ENCODE measurements around the gene ST7. TPM values are rescaled to one million over a fixed set of nuclear protein-coding genes. Genes with fewer than 3 reads are reported as not detected.

ST7 gene
- total and polyA plus RNA-seq, 2 of the 8 experiments (the other 6 are each of a cell fraction or from before 2014, with no cell fraction given) = 16.3 to 18.0 TPM

GRCh38 chr7:117047496-117047895 is 94.2 kb downstream of the ST7 start:
- Histone ChIP-seq H2AK5ac (ENCODE audit: low read depth, low read length) (no peak overlapping the region), H3K23ac (ENCODE audit: insufficient read length) (no peak overlapping the region), H2BK120ac (replicated peaks; ENCODE audit: low read depth, low read length) (no peak overlapping the region), H4K5ac (ENCODE audit: insufficient read length, low read depth, low read length) (no peak overlapping the region), H3K4me2 (ENCODE audit: insufficient read depth in 1 of 2, low read depth in 2 of 2, low read length in 2 of 2) (no peak overlapping the region), H4K20me1 (replicated peaks in 1 of 2; ENCODE audit: control insufficient read depth in 1 of 2, insufficient read depth in 2 of 2, low read length in 2 of 2) (no peaks in the 10 kb centered on the region), H3K9me3 (ENCODE audit: insufficient read depth in 2 of 2, low read depth in 1 of 2, low read length in 1 of 2) (no peaks in the 10 kb centered on the region), H3K79me2 (ENCODE audit: control insufficient read depth in 1 of 2, insufficient read depth in 2 of 2, low read length in 2 of 2) (no peaks in the 10 kb centered on the region), H3K36me3 (ENCODE audit: control insufficient read depth in 2 of 4, insufficient read depth in 4 of 4, low read length in 3 of 4) (no peaks in the 10 kb centered on the region), H3K4me3 (ENCODE audit: extremely low read depth in 1 of 4, insufficient read depth in 2 of 4, low read depth in 3 of 4, low read length in 4 of 4) (no peak overlapping the region), H3K18ac (ENCODE audit: extremely low read depth, low read length) (no peak overlapping the region), H3K27me3 (replicated peaks in 1 of 4; ENCODE audit: control insufficient read depth in 3 of 4, extremely low read depth in 1 of 4, insufficient read depth in 3 of 4, low read length in 3 of 4) (no peaks in the 10 kb centered on the region), H3K9ac (replicated peaks in 1 of 4; ENCODE audit: extremely low read depth in 1 of 4, low read depth in 3 of 4, low read length in 3 of 4) (no peak overlapping the region), H2AFZ (ENCODE audit: low read length) (no peak overlapping the region), H4K8ac (ENCODE audit: extremely low read depth, insufficient read depth, low read length) (no peak overlapping the region), H2BK12ac (ENCODE audit: low read depth, low read length) (no peak overlapping the region), H2BK20ac (ENCODE audit: low read length) (no peak overlapping the region), H3K14ac (ENCODE audit: insufficient read length) (no peak overlapping the region), H3K27ac (ENCODE audit: low read depth, low read length) (no peak overlapping the region), H3K56ac (replicated peaks; ENCODE audit: insufficient read length, low read depth, low read length) (no peak overlapping the region), H3K4me1 (replicated peaks in 1 of 4; ENCODE audit: control insufficient read depth in 3 of 4, insufficient read depth in 4 of 4, low read length in 3 of 4) (no peaks in the 10 kb centered on the region), H2BK5ac (ENCODE audit: low read depth, low read length) (no peak overlapping the region), H3K4ac (replicated peaks; ENCODE audit: insufficient read length, low read depth, low read length) (no peak overlapping the region), H3K79me1 (ENCODE audit: low read depth, low read length) (no peaks in the 10 kb centered on the region; the same call in 1 of the 2 replicates), H4K91ac (replicated peaks; ENCODE audit: insufficient read length, low read length) (no peak overlapping the region), H2BK15ac (ENCODE audit: low read length) (no peak overlapping the region), H3K23me2 (ENCODE audit: low read depth, low read length) (no peaks in the 10 kb centered on the region)
- POLR2A ChIA-PET (ENCODE audit: partially characterized antibody) = no interaction called here
- DNase-seq (ENCODE audit: low read depth in 1 of 2, low spot score in 2 of 2) (no peak), FAIRE-seq (no peak)
- CTCF ChIA-PET (ENCODE audit: partially characterized antibody) = interaction anchor here (1.0 kb wide), 1 partner anchor 63 kb away, joined by 3 read pairs; no protein-coding TSS in a partner anchor
- WGBS, 2 experiments (ENCODE audit: extremely low coverage in 1 of 2, insufficient coverage in 1 of 2, insufficient read length in 1 of 2, insufficient replicate concordance in 2 of 2, low coverage in 1 of 2, low lambda C conversion rate in 2 of 2, missing lambda C conversion rate in 1 of 2) = 87% methylated on average over 3 of the region's 3 CpGs; no CpG with 5 or more reads in 1 of the 2 experiments
- no peak for TF ChIP-seq SUZ12 (IDR thresholded peaks at IDR 0.05; ENCODE audit: low read length)
- TF ChIP-seq KDM5A (IDR thresholded peaks at IDR 0.05; ENCODE audit: low read length) = no peak
- no peak for TF ChIP-seq GABPA (IDR thresholded peaks at IDR 0.05; ENCODE audit: borderline replicate concordance, insufficient read depth, low read length)
- no peak for TF ChIP-seq POU5F1 (IDR thresholded peaks at IDR 0.05; ENCODE audit: low read depth, low read length)
- no peak for TF ChIP-seq RFX5 (IDR thresholded peaks at IDR 0.05; ENCODE audit: borderline replicate concordance, low read depth, low read length)
- TF ChIP-seq E2F6 (IDR thresholded peaks at IDR 0.05) = no peak
- no peak for TF ChIP-seq EP300 (IDR thresholded peaks at IDR 0.05; ENCODE audit: borderline replicate concordance in 1 of 2, low read depth in 2 of 2, low read length in 2 of 2)
- TF ChIP-seq HDAC2 (IDR thresholded peaks at IDR 0.05; ENCODE audit: borderline replicate concordance in 1 of 2, low read depth in 2 of 2, low read length in 2 of 2) = no peak
- no peak for TF ChIP-seq PHF8 (conservative IDR thresholded peaks at IDR 0.05; ENCODE audit: low read depth, low read length)
- TF ChIP-seq KDM1A (IDR thresholded peaks at IDR 0.05; ENCODE audit: borderline replicate concordance, low read length) = no peak
- no peak for TF ChIP-seq POLR2AphosphoS5 (IDR thresholded peaks at IDR 0.05; ENCODE audit: low read depth, low read length)
- TF ChIP-seq TCF12 (IDR thresholded peaks at IDR 0.05; ENCODE audit: low read depth, low read length) = no peak
- TF ChIP-seq SIRT6 (IDR thresholded peaks at IDR 0.05; ENCODE audit: low read length) = no peak
- TF ChIP-seq SAP30 (IDR thresholded peaks at IDR 0.05; ENCODE audit: insufficient read depth, insufficient replicate concordance, low read length) = no peak

Measured in H1 (cell line).